ENCODE measurements around the gene ATP9A. TPM values are rescaled to one million over a fixed set of nuclear protein-coding genes. Genes with fewer than 3 reads are reported as not detected.

The ATP9A gene
- total RNA-seq, 6 experiments from 2014 or later = 21.4 to 34.0 (median 22.8) TPM

DNA sequence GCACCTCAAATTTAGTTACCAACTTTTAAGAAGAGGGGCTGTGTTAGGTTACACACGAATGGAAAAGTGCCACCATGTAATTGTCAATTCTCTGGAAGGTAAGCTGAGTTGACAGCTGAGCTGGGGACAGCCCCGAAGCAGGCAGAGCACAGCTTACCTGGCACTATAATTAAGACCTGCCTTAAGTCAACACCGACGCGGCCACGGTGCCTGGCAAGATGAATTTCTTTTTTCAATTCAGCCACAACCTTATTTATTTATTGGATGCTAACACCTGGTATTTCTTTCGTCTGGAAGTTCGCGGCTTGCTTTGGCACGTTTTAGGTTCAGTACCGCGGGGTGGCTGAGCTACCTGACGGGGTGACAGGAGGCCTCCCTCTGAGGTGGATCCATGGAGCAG, 185.1 kb downstream of the ATP9A start:
- H3K27me3 Mint-ChIP-seq (ENCODE audit: insufficient read depth) = peaks cover 2% of the 10 kb centered on the region
- no peaks in the 10 kb centered on the region for H3K36me3 Mint-ChIP-seq (ENCODE audit: low read depth)
- H3K27ac Mint-ChIP-seq = no peak overlapping the region
- peaks cover 33% of the 10 kb centered on the region for H3K4me1 Mint-ChIP-seq (ENCODE audit: low read depth)
- DNase-seq = no peak
- H3K4me3 Mint-ChIP-seq = no peak overlapping the region
- TF ChIP-seq, protein P1, sequence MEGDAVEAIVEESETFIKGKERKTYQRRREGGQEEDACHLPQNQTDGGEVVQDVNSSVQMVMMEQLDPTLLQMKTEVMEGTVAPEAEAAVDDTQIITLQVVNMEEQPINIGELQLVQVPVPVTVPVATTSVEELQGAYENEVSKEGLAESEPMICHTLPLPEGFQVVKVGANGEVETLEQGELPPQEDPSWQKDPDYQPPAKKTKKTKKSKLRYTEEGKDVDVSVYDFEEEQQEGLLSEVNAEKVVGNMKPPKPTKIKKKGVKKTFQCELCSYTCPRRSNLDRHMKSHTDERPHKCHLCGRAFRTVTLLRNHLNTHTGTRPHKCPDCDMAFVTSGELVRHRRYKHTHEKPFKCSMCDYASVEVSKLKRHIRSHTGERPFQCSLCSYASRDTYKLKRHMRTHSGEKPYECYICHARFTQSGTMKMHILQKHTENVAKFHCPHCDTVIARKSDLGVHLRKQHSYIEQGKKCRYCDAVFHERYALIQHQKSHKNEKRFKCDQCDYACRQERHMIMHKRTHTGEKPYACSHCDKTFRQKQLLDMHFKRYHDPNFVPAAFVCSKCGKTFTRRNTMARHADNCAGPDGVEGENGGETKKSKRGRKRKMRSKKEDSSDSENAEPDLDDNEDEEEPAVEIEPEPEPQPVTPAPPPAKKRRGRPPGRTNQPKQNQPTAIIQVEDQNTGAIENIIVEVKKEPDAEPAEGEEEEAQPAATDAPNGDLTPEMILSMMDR (IDR thresholded peaks at IDR 0.05) = no peak
- no peaks in the 10 kb centered on the region for H3K9me3 Mint-ChIP-seq

DNA sequence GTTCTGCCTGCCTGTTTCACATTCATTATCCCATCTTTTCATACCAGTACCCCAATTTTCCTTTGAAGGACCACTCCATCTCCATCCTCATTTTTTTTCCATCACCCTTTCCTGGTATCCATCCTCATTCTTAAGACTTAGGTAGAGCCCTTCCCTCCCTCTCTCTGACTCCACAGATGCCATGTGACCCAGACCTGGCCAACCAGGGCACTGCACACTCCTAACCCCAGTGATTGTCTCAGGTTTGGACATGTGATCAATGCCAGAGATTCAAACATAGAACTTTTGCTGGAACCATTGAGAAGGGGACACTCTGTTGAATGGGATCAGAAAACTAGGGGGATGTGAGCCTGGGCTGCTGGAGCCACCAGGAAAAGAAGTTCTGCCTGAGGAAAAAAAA, 186.6 kb downstream of the ATP9A start:
- TF ChIP-seq, protein P1 (IDR thresholded peaks at IDR 0.05) = no peak
- no peak overlapping the region for H3K4me3 Mint-ChIP-seq
- H3K4me1 Mint-ChIP-seq (ENCODE audit: low read depth) = peaks cover 31% of the 10 kb centered on the region

DNA sequence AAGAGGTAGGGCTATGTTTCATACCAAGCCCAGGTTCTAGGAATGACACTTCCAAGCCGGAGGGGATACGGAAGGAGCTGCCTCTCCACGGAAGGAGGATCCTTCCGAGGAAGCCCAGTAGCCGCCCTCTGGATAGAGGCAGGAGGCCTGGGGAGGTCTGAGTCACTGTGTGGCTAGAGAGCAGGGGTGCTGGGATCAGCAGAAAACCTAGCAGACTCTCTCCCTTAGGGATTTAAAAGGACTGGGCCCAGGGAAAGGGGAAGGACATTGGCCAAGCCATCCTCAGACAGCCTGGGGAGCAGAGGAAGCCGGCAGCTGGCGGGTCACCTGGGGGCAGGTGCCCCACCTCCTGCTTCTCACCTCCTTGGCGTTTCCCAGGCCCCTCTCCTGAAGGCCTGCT, 189.1 kb downstream of the ATP9A start:
- no peak overlapping the region for H3K4me3 Mint-ChIP-seq
- H3K9me3 Mint-ChIP-seq = peaks cover 7% of the 10 kb centered on the region; the same call in 1 of the 2 replicates
- H3K27me3 Mint-ChIP-seq (ENCODE audit: insufficient read depth) = peaks cover 2% of the 10 kb centered on the region
- peaks cover 5% of the 10 kb centered on the region; the same call in 1 of the 2 replicates for H3K36me3 Mint-ChIP-seq (ENCODE audit: low read depth)
- H3K27ac Mint-ChIP-seq = peak overlapping the region; percentile 25
- TF ChIP-seq, protein P1 (IDR thresholded peaks at IDR 0.05) = no peak
- H3K4me1 Mint-ChIP-seq (ENCODE audit: low read depth) = peaks cover 14% of the 10 kb centered on the region; the same call in 1 of the 2 replicates
- peak; percentile 69 for DNase-seq

More for the DNA sequence above, 186.6 kb downstream of the ATP9A start:
- H3K27me3 Mint-ChIP-seq (ENCODE audit: insufficient read depth) = peaks cover 2% of the 10 kb centered on the region
- no peak overlapping the region for H3K27ac Mint-ChIP-seq
- no peak for DNase-seq
- 0 out of 2 replicates have a peak, but pooled peaks cover under 1% of the 10 kb centered on the region for H3K36me3 Mint-ChIP-seq (ENCODE audit: low read depth)
- no peaks in the 10 kb centered on the region for H3K9me3 Mint-ChIP-seq

DNA sequence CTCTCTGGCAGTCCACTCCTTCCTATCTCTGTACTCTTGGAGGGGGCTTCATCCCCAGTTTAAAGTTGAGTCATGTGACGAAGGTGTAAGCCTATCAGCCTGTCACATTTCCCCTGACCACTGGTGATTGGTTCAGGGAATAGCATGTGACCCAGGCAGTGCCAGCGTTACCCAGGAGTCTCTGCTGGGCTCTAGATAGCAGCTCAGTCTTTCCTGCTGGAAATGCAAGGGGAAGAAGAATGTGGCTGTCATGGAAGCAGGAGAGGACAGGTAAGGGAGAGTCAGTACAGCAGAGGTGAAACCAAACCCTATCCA, 190.1 kb downstream of the ATP9A start:
- peaks cover 2% of the 10 kb centered on the region for H3K27me3 Mint-ChIP-seq (ENCODE audit: insufficient read depth)

DNA sequence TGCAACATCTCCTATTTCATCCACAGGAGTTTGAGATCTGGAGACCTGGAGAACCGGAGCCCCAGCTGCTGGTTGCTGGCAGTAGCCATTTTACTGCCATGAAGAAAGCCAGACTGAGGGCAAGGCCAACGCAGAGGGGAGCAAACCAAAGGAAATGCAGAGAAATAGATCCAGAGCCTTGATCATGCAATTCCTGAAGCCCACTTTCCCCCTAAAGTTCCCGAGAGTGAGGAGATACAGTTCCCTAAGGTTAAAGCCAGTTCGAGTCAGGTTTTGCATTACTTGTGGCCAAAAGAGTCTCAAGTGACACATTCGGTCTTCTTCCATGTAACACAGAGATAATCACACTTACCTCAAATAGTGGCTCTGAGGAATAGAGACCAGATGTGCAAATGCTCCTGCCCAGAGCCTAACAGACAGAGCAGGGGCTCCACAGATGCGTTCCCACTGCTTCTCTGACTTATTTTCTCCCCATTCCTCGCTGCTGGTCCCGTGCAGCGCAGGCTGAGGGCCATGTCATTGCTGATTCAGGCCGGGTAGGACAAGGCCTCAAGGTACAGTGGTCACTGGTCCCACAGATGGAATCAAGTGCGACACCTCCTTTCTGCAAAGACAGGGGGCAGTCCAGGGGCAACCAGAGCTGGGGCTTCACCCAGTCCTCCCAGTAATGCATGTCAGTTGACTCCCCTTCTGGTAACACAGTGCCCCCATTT, 190.6 kb downstream of the ATP9A start:
- no peak overlapping the region for H3K4me3 Mint-ChIP-seq
- no peak overlapping the region for H3K27ac Mint-ChIP-seq
- H3K36me3 Mint-ChIP-seq (ENCODE audit: low read depth) = peaks cover 5% of the 10 kb centered on the region; the same call in 1 of the 2 replicates
- TF ChIP-seq, protein P1 (IDR thresholded peaks at IDR 0.05) = no peak; the same call in 1 of the 2 replicates
- H3K9me3 Mint-ChIP-seq = peaks cover 7% of the 10 kb centered on the region; the same call in 1 of the 2 replicates
- peaks cover 2% of the 10 kb centered on the region for H3K27me3 Mint-ChIP-seq (ENCODE audit: insufficient read depth)
- no peak for DNase-seq
- peaks cover 14% of the 10 kb centered on the region; the same call in 1 of the 2 replicates for H3K4me1 Mint-ChIP-seq (ENCODE audit: low read depth)

More for the DNA sequence above, 190.1 kb downstream of the ATP9A start:
- TF ChIP-seq, protein P1 (IDR thresholded peaks at IDR 0.05) = no peak
- Mint-ChIP-seq H3K9me3 (peaks cover 7% of the 10 kb centered on the region; the same call in 1 of the 2 replicates), H3K36me3 (ENCODE audit: low read depth) (peaks cover 5% of the 10 kb centered on the region; the same call in 1 of the 2 replicates), H3K4me1 (ENCODE audit: low read depth) (peaks cover 14% of the 10 kb centered on the region; the same call in 1 of the 2 replicates), H3K4me3 (no peak overlapping the region), H3K27ac (no peak overlapping the region)
- no peak for DNase-seq

Data from HFFc6 (cell line).